CD4-positive, alpha-beta T cell treated with Interleukin-17A for 1 hour (primary cell): Measurements from ENCODE around the gene ARL15.

Experiments
- DNase-seq: peaks from one replicate; pipeline ENCODE4 v3.0.0-alpha.2; 2020

Gene ARL15

DNA sequence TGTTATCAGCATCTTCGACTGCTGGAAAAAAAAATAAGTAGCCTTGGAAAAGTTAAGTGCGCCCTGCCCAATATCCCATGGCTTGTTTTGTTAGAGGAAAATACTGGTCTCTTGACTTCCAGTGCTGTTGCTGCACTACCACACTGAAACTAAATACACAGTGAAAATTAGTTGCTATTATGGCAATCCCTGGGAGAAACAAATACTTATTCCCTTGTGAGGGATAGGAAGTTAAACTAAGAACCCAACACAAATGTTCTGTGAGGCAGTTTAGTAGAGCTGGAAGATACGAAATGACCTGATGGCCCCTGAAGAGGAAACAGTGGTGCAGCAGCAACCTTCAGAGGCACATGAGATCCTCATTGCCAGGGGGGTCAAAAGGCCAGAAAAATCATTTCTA, 164.0 kb downstream of the ARL15 start:
- DNase-seq, result no peak

- no peak for DNase-seq
Measured at GRCh38 chr5:54140247-54140840, 170.0 kb downstream of the ARL15 start.

DNA sequence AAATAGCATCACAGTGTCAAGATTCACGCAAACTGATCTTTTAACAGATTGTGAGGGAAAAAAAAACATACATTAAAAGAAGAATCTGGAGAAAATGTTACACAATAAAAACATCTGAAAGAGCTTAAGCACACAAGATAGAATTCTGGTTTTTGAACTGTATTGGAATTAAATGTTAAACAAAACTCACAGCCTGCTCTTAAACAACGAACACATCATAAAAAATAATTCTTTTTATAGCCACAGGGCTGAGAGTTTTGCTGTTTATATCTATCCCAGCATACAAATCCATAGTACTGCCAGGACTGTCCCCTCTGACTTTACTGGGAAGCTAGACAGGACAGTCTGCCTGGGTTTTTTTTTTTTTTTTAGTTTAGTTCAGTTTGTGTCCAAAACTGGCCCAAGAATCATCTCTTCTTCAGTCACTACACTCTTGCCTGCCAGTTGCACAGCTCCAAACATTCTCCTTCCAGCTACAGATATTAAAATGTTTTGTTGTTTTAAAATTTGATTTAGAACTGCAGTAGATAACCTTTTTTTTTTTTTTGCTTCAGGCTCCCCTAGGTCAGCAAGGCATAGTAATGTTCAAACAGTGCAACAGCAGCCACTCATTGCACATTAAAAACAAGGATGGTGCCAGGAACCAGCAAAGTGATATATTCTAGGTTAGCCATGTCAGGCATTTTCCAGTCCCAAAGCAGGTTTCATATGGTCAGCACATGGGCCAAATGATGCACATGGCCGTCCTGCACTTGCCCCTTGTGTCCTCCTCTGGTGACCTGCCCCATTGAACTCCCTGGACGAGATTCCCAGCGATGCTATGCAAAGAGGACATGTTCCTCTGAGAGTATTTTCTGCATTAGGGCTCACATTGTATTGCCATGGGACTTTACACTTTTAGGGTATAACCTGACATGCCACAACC, 173.6 kb downstream of the ARL15 start:
- no peak for DNase-seq

- DNase-seq, result no peak
Measured at GRCh38 chr5:54135042-54135441, 175.3 kb downstream of the ARL15 start.

- DNase-seq, result no peak
Measured at GRCh38 chr5:54133917-54134316, 176.5 kb downstream of the ARL15 start.

- no peak for DNase-seq
Measured at GRCh38 chr5:54120473-54120872, 189.9 kb downstream of the ARL15 start.

GRCh38 chr5:54117957-54118356, 192.4 kb downstream of the ARL15 start:
- DNase-seq, result no peak

GRCh38 chr5:54115735-54116403, 194.5 kb downstream of the ARL15 start:
- no peak for DNase-seq

DNA sequence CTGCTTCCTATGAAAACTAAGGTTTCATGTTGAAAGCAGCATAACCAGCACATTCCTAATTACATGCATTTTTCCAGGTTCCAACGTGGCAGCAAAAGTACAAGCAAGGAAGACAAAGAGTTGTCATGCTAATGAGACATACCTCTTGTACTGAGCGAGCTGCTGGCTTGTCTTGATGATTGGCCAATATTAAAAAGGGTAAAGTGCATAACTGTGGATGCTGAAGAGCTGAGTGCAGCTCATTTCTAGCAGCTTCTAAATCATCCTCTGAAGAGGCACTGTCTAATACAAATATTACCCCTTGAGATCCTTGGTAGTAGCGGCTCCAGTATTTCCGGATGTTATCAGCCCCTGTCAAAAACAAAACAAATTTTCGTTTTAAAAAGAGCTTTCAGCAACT, 197.3 kb downstream of the ARL15 start:
- no peak for DNase-seq

GRCh38 chr5:54109626-54110330, 200.6 kb downstream of the ARL15 start:
- no peak for DNase-seq

- DNase-seq, result no peak
Measured at GRCh38 chr5:54108136-54108535, 202.2 kb downstream of the ARL15 start.

- DNase-seq, result no peak
Measured at GRCh38 chr5:54103871-54104270, 206.5 kb downstream of the ARL15 start.

DNA sequence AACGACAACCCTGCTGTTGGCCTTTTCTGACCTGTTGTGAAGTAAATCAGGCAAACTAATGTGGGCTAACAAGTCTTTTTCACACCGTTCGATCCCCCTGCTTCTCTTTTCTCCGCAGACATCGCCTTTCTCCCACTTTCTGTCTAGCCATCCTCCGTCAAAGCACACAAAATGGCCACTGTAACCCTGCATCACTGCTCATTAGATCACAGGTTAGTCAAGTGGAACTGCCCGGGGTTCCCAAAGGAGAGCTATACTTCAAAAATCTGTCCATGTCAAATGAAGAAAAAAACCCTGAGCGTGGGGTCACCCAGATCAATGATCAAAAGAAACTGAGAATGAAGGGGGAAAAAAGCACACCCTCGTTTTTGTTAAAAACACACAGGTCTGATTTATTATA, 212.1 kb downstream of the ARL15 start:
- DNase-seq, result no peak

DNA sequence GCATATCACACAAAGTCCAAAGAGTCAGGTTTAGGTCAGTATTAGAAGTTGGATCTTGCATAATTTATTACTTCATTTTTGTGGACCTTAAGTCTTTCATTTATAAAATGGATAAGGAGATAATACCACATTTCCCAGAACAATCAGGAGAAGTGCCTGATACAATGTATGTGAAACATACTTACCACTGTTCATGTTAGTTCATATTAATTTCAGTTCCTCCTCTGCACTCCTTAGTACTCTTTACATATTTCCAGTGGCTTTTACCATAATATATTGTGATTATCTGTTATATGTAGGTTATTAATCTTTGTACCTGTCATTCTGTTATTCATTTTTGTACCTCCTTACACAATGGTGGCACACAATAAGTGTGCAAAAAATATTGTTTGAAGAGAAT, 214.4 kb downstream of the ARL15 start:
- DNase-seq, result no peak

- no peak for DNase-seq
Measured at GRCh38 chr5:54094706-54095105, 215.7 kb downstream of the ARL15 start.

- DNase-seq, result no peak
Measured at GRCh38 chr5:54093861-54094260, 216.5 kb downstream of the ARL15 start.

- no peak for DNase-seq
Measured at GRCh38 chr5:54093081-54093492, 217.3 kb downstream of the ARL15 start.

DNA sequence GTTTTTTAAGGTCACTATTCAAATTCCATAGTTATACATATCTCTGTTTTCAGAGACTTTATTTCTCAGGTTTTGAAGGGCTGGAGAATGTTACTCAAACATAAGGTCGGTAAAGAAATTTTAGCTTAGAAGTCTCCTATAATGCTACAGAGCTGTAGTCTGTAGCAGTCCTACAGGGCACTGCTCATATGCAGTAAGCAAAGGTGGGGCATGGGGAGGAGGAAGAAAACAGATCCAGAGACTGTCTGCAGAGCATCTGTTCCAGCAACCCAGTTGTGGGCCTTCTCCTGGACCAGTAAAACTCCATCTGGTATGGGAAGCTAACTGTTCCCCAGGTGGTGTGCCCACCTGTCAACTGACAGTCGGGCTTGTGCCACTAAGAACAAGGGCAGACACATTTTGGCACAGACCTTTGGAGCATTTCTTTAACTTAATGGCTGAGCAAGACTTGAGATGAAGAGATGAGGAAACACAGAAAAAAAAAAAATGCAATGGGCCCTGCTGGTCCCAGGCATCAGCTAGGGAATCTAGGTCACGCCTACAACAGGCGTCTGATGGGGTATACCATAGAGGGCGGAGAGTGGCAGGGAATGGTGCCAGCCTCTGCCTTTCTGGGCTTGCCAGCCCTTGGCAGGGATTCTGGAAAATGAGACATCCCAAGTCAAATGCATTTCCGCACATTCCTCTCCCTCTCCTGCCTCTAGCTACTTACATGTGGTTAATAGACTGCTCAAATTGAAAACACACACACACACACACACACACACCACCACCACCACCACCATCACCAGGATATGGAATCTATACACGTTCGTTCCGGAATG, 218.9 kb downstream of the ARL15 start:
- DNase-seq, result no peak

GRCh38 chr5:54090495-54091120, 219.8 kb downstream of the ARL15 start:
- no peak for DNase-seq

GRCh38 chr5:54088081-54088480, 222.3 kb downstream of the ARL15 start:
- no peak for DNase-seq

DNA sequence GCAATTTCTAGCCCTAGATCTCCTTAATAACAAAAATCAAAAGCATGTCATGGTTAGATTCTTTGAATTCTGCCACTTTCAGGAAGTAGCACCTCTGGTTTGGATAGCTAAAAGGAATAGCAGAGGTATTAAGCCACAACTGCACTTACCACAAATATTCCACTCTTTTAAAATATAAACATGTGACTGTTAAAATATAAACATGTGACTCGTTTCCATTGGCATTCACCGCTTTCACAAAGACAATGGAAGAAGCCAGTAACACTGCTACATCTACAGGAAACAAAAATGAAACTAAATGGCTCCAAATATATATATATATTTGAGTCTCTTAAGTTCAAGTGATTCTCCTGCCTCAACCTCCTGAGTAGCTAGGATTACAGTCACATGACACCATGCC, 222.9 kb downstream of the ARL15 start:
- DNase-seq, result no peak

DNA sequence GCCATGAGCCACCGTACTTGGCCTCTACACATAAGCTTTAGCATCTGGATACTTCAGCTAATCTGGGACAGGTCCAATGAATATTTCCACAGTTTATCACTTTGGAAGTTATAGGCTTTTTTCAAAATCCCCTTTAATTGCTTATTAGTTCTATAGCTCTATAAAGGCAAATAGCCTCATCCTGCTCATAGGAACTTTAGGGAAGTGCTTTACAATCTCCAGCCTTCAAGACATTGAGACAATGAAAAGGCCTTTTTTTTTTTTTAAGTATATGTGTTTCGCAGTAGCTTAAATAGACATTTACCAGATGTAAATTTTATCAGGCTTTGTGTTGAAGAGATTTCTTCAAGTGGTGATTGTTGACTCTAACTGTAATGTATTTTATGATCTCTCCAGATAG, 224.2 kb downstream of the ARL15 start:
- no peak for DNase-seq
